Measurements from ENCODE around the gene LPP.

The LPP gene

DNA sequence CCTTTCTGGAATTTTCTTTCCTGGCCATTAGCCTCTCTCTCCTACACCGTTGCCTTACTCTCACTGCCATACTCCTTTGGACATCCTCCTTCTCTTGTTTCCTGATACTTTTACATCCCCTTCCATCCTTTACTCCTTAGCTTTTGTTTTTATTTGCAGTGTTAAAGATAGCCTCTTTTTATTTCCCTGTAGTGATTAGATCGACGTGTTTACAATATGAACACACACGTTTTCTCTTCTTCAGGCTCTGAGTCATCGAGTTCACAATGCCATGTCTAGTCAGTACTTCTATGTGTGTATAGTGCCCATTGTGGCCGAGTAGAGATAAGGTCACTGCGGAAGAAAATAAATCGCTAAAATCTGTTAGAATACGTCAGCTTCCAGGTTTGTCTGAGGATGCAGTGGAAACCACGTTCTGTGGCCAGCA, 208.5 kb downstream of the LPP start:
- H3K27me3 Mint-ChIP-seq: no peaks in the 10 kb centered on the region
- H3K4me3 Mint-ChIP-seq: no peak overlapping the region
- H3K4me1 Mint-ChIP-seq (ENCODE audit: low read depth): peaks cover 51% of the 10 kb centered on the region
- H3K36me3 Mint-ChIP-seq (ENCODE audit: low read depth): peaks cover 38% of the 10 kb centered on the region
- intact Hi-C loops (cut with micrococcal nuclease): no loop called here
- peak overlapping the region; percentile 1 for H3K27ac Mint-ChIP-seq
- no peaks in the 10 kb centered on the region for H3K9me3 Mint-ChIP-seq

DNA sequence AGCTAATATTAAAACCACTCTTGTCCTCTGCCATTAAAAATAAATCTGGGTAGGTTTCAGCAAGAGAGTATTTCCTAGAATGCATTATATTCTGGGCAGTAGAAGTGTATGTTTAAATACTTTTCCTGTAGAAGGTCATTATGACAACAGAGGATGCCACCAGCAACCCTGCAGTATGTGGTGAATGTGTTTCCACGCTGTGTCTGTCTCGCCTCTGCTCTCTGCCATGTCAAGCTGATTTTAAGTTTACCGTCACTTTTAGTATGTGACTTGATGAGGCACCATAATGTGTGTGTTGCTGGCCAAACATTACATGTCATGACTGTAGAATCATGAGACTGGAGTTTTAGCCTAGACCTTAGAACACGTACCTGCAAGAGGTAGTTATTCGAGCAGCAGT, 211.2 kb downstream of the LPP start:
- Mint-ChIP-seq H3K4me1 (ENCODE audit: low read depth) (peaks cover 30% of the 10 kb centered on the region), H3K27ac (no peak overlapping the region), H3K9me3 (no peaks in the 10 kb centered on the region), H3K36me3 (ENCODE audit: low read depth) (peaks cover 42% of the 10 kb centered on the region), H3K4me3 (no peak overlapping the region), H3K27me3 (no peaks in the 10 kb centered on the region)
- intact Hi-C loops (cut with micrococcal nuclease): no loop called here

DNA sequence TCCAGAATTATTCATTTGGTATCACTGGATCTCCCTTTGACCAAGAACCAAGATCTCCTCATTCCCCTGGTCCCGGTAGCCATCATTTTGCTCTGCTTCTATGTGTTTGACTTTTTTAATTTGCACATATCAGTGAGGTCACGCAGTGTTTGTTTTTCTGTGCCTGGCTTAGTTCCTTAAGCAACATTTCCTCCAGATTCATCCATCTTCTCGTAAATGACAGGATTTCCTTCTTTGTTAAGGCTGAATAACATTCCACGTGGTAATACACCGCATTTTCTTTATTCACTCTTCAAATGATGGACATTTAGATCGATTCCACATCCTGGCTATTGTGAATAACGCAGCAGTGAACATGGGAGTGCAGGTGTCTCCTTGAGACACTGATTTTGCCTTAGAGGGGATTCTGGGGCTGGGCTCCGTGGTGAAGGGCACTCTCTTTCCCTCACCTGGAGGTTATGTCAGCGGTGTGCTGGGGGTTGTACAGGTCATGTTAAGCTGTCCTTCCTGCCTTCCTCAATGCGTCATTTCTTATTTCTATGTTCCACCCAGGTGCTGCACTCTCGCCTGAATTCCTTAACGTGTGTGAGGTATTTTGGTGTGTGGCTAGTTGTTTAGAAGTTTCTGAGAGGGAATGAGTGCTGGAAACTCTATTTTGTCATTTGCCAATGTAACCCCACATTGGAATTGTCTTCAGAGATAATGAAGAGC, 212.2 kb downstream of the LPP start:
- H3K4me3 Mint-ChIP-seq: no peak overlapping the region
- intact Hi-C loops (cut with micrococcal nuclease): no loop called here
- peaks cover 44% of the 10 kb centered on the region for H3K36me3 Mint-ChIP-seq (ENCODE audit: low read depth)
- H3K27me3 Mint-ChIP-seq: no peaks in the 10 kb centered on the region
- H3K9me3 Mint-ChIP-seq: no peaks in the 10 kb centered on the region
- peaks cover 26% of the 10 kb centered on the region for H3K4me1 Mint-ChIP-seq (ENCODE audit: low read depth)
- no peak overlapping the region for H3K27ac Mint-ChIP-seq

DNA sequence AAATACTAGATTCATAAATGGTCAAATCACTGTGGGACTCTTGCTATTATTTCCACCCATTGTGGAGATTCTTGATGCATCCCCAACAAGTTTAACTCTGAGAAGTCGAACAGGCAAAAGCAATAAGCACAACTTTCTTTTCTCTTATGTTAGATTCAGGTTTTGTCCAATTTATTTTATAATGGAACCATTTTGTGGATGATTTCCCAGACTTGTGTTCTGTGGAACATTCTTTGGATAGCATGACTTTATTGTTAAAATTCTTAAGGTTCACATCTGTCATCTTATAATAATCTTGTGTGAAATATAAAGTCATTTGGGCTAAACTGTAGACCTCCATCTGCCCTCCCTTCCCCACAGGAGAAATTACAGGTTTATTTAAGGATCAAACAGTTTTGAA, 213.7 kb downstream of the LPP start:
- Mint-ChIP-seq H3K27ac (no peak overlapping the region), H3K4me3 (no peak overlapping the region), H3K4me1 (ENCODE audit: low read depth) (peaks cover 12% of the 10 kb centered on the region), H3K36me3 (ENCODE audit: low read depth) (peaks cover 32% of the 10 kb centered on the region), H3K27me3 (no peaks in the 10 kb centered on the region), H3K9me3 (no peaks in the 10 kb centered on the region)
- intact Hi-C loops (cut with micrococcal nuclease): no loop called here

DNA sequence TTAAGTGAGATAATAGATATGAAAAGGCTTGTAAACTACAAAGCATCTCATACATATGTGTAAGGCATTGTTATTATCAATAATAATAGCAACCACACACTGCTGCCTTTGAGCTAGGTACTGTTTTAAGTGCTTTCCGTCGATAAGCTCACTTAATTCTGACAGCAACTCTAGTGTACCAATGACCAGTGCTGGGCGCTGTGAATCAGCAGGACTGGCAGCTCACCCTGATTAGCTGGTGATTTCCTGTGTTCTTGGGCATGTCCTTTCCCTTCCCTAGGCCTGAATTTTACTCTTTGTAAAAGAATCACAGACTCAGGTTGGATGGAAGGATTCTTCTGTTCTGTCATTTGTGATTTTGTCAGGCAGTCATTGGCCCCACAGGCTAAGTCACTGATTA, 215.6 kb downstream of the LPP start:
- H3K36me3 Mint-ChIP-seq (ENCODE audit: low read depth): peaks cover 18% of the 10 kb centered on the region
- no peaks in the 10 kb centered on the region for H3K9me3 Mint-ChIP-seq
- H3K4me3 Mint-ChIP-seq: no peak overlapping the region
- H3K27me3 Mint-ChIP-seq: no peaks in the 10 kb centered on the region
- intact Hi-C loops (cut with micrococcal nuclease): no loop called here
- H3K27ac Mint-ChIP-seq: no peak overlapping the region
- peaks cover 12% of the 10 kb centered on the region for H3K4me1 Mint-ChIP-seq (ENCODE audit: low read depth)

DNA sequence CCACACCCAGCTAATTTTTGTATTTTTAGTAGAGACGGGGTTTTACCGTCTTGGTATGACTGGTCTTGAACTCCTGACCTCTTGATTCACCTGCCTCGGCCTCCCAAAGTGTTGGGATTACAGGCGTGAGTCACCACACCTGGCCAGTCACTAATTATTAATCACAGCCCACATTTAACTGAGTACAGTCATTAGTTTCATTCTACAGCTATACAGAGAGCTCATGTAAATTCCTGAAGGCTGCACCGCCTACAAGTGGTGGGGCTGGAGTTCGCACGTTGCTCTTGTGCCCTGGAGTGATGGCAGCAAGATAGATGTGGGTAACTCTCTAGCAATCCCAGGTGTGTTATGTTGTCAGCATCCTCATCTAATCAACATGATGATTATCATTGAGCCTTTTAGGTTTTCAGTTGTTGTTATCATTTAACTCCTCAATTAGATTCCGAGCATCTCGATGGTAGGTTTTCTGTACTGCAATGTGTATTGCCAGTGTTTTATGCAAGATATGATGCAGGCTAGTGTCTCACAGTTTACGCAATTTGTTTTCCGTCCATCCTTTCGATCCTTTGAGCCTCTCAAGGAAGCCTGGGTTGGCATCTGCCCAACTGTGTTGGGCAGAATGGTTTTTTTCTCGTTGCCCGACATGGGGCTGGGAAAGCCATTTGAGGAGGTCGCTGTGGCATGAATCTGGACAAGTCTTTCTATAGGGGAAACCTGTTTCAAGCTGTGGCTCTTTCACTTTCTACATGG, 216.3 kb downstream of the LPP start:
- intact Hi-C loops (cut with micrococcal nuclease): no loop called here
- Mint-ChIP-seq H3K36me3 (ENCODE audit: low read depth) (peaks cover 17% of the 10 kb centered on the region), H3K27ac (no peak overlapping the region), H3K4me3 (no peak overlapping the region), H3K4me1 (ENCODE audit: low read depth) (peaks cover 13% of the 10 kb centered on the region), H3K27me3 (no peaks in the 10 kb centered on the region), H3K9me3 (no peaks in the 10 kb centered on the region)

DNA sequence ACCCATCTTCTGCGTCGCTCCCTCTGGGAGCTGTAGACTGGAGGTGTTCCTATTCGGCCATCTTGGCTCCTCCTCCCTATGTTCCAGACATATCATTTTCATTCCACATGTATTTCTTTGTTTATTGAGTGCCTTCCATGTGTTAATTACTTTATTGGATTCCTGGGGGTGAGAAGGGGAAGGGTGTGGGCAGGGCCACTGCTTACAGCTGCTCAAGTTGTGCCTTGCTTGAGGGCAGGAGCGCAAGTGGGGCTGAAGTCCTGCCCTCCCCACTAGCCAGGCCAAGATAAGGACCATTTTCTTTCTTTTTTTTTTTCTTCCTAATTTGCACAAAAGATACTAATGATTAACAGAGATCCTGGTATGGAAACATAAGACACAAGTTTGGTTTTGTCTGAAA, 224.8 kb downstream of the LPP start:
- Mint-ChIP-seq H3K9me3 (peaks cover 17% of the 10 kb centered on the region), H3K27ac (no peak overlapping the region), H3K4me3 (no peak overlapping the region), H3K4me1 (ENCODE audit: low read depth) (peaks cover 41% of the 10 kb centered on the region), H3K27me3 (no peaks in the 10 kb centered on the region), H3K36me3 (ENCODE audit: low read depth) (peaks cover 22% of the 10 kb centered on the region)
- intact Hi-C loops (cut with micrococcal nuclease): no loop called here

DNA sequence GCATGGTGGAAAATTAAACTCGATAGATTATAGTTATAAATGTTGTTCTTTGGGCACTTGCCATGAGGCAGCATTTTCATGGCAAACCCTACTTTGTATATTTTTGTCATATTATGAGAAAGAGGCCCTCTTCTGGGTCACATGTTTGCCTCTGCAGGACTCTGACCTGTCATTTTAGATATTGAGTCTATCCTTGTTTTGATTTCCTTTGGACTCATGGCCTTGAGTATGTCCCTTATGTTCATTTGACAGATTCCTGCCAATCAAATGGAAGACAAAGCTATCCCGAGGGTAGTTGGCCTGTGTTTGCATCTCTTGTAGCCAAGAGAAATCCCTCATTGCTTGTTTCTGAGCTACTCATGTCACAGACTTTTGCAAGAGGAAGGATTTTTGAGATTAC, 226.3 kb downstream of the LPP start:
- no peak overlapping the region for H3K27ac Mint-ChIP-seq
- intact Hi-C loops (cut with micrococcal nuclease): no loop called here
- no peaks in the 10 kb centered on the region for H3K27me3 Mint-ChIP-seq
- H3K4me3 Mint-ChIP-seq: no peak overlapping the region
- H3K4me1 Mint-ChIP-seq (ENCODE audit: low read depth): peaks cover 54% of the 10 kb centered on the region
- H3K36me3 Mint-ChIP-seq (ENCODE audit: low read depth): peaks cover 28% of the 10 kb centered on the region
- peaks cover 17% of the 10 kb centered on the region for H3K9me3 Mint-ChIP-seq

DNA sequence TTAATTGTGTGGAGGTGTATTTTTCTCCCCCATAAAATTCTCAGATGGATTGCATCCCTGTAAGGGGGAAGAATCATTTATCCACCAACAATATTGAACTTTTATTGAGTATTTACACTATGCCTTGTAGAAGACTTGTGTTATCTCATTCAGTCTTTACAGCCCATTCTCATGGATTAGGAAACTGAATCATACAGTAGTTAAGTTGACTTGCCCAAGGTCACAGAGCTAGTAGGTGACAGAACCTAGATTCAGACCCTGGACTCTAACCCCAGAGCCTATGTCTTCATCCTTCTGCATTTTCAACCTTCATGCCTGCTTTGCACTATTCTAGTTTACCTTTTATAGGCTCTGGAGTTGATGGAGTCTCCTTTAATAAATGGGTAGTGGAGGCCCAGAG, 226.8 kb downstream of the LPP start:
- Mint-ChIP-seq H3K9me3 (peaks cover 17% of the 10 kb centered on the region), H3K27me3 (no peaks in the 10 kb centered on the region), H3K4me1 (ENCODE audit: low read depth) (peaks cover 54% of the 10 kb centered on the region), H3K36me3 (ENCODE audit: low read depth) (peaks cover 28% of the 10 kb centered on the region), H3K27ac (no peak overlapping the region), H3K4me3 (no peak overlapping the region)
- intact Hi-C loops (cut with micrococcal nuclease): no loop called here

DNA sequence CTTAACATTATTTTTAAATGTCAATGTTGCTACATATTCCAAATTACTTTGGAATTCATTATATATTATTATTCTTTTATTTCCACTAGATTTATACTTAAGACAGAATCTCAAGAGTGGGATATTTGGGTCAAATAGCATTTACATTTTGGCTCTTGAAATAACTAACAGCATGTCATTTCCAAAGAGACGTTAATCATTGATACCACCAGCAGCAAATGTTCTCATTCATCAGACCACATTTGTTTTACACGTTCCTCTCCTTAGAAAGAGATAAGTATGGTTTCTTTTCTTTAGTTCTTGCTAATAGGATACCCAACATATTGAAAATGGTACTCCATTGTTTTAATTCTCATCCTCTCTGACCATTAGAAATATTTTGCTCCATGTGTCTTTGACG, 229.8 kb downstream of the LPP start:
- H3K4me1 Mint-ChIP-seq (ENCODE audit: low read depth): peaks cover 55% of the 10 kb centered on the region
- H3K36me3 Mint-ChIP-seq (ENCODE audit: low read depth): peaks cover 7% of the 10 kb centered on the region
- H3K27me3 Mint-ChIP-seq: no peaks in the 10 kb centered on the region
- no peak overlapping the region for H3K4me3 Mint-ChIP-seq
- intact Hi-C loops (cut with micrococcal nuclease): no loop called here
- peak overlapping the region; percentile 80 for H3K27ac Mint-ChIP-seq
- no peaks in the 10 kb centered on the region for H3K9me3 Mint-ChIP-seq

DNA sequence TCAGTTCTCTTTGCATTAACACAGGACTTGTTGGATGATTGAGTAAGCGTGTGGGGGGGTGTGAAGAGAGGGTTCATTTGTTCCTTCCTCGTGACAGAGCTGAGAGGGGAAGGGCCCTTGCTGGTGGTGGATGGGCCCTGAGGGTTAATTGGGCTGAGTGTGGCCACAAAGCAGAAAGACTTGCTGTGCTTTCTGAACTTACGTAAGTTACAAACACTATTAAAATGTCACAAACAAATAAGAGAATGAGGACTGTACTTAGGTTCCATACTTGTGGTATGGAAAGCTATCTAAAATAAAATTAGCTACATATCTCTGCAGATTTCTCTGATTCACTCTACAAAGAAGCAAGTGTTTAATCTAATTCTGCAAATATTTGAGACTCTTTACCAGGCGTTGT, 231.3 kb downstream of the LPP start:
- intact Hi-C loops (cut with micrococcal nuclease): no loop called here
- no peak overlapping the region for H3K4me3 Mint-ChIP-seq

DNA sequence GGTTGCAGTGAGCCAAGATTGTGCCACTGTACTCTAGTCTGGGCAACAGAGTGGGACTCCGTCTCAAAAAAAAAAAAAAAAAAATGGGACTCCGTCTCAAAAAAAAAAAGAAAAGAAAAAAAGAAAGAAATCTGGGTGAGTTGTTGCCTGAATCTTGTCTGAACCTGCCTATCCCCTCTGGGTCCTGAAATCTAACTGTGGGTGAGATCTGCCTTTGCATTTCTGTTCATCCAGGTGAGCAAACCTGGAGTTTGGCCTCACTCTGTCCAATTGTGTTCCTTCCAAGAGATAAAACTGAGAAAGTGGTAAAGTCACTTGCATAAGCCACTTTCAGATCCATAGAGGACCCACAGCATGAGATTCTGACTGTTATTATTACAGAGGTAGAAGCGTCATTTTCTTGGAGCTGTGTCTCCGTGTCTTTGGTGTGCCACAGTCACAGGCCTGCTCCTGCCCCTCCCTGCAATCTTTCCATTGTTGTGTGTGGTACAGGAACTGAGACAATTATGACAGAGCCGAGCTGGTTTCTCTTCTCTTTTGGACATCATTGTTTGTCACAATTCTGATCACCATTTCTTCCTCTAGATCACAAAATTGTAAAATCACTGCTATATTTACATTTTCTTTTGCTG, 235.9 kb downstream of the LPP start:
- Mint-ChIP-seq H3K9me3 (no peaks in the 10 kb centered on the region), H3K4me1 (ENCODE audit: low read depth) (peaks cover 66% of the 10 kb centered on the region), H3K27ac (peak overlapping the region; percentile 96), H3K36me3 (ENCODE audit: low read depth) (peaks cover 6% of the 10 kb centered on the region), H3K27me3 (no peaks in the 10 kb centered on the region), H3K4me3 (peak overlapping the region; percentile 34)
- intact Hi-C loops (cut with micrococcal nuclease): loop anchor here (1.0 to 10.0 kb wide), 4 partner anchors 49 to 645 kb away; partner anchors contain the start of gene BCL6

More for the DNA sequence above, 231.3 kb downstream of the LPP start:
- peak overlapping the region; percentile 80 for H3K27ac Mint-ChIP-seq
- H3K36me3 Mint-ChIP-seq (ENCODE audit: low read depth): peaks cover 6% of the 10 kb centered on the region
- H3K9me3 Mint-ChIP-seq: no peaks in the 10 kb centered on the region
- no peaks in the 10 kb centered on the region for H3K27me3 Mint-ChIP-seq
- peaks cover 65% of the 10 kb centered on the region for H3K4me1 Mint-ChIP-seq (ENCODE audit: low read depth)

DNA sequence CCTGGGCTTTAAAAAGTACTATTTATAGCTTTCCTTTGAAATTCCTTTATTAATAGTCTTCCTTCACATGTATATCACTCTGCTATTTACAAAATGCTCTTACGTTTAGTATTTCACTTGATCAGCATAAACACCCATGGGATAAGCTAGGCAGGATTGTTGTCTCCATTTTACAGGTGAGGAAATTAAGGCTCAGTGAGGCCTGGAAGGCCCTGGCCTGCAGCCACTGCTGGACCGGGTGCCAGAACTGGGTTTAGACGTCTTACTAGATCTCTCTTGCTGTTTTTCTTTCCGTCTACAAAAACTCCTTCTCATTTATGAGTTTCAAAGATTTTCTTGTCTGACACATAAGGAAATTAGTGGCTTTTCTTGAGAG, 236.4 kb downstream of the LPP start:
- H3K36me3 Mint-ChIP-seq (ENCODE audit: low read depth): peaks cover 6% of the 10 kb centered on the region
- H3K9me3 Mint-ChIP-seq: no peaks in the 10 kb centered on the region
- H3K27ac Mint-ChIP-seq: peak overlapping the region; percentile 96
- H3K27me3 Mint-ChIP-seq: no peaks in the 10 kb centered on the region
- H3K4me3 Mint-ChIP-seq: peak overlapping the region; percentile 34
- intact Hi-C loops (cut with micrococcal nuclease): loop anchor here (1.0 to 10.0 kb wide), 4 partner anchors 48 to 645 kb away; partner anchors contain the start of gene BCL6
- peaks cover 61% of the 10 kb centered on the region for H3K4me1 Mint-ChIP-seq (ENCODE audit: low read depth)

DNA sequence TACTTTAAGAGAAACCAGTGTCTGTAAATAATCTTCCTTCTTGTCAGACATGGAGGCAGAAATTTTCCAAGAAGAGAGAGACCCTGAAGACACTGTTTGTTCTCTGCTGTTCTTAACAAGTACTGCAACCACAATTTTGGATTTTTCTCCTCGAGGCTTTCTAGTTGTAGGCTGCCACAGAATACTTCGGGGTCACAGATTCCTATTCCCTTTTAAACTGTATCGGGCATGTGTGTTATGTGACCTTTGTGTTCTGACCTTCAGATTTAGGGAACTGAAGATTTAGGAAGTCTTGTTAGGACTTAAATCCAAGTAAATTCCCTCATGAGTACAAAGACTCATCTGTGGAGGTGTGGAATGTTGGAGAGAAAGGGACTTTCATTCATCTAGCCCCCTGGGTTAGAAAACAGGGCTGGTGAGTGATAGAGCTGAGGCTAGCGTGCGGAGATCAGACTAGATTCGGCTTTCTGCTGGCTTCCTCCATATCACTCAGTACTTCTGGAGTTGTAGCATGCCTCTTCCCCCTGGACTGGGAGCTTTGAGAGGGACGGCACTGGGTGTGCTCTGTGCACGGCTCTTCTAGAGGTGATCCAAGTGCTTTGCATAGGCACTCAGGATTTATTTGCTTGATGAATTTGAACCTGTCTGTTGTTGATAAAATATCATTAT, 237.0 kb downstream of the LPP start:
- intact Hi-C loops (cut with micrococcal nuclease): loop anchor here (1.0 to 10.0 kb wide), 4 partner anchors 48 to 646 kb away; partner anchors contain the start of gene BCL6
- H3K27ac Mint-ChIP-seq: peak overlapping the region; percentile 96
- H3K9me3 Mint-ChIP-seq: no peaks in the 10 kb centered on the region
- peaks cover 6% of the 10 kb centered on the region for H3K36me3 Mint-ChIP-seq (ENCODE audit: low read depth)
- no peaks in the 10 kb centered on the region for H3K27me3 Mint-ChIP-seq
- H3K4me3 Mint-ChIP-seq: peak overlapping the region; percentile 34
- H3K4me1 Mint-ChIP-seq (ENCODE audit: low read depth): peaks cover 55% of the 10 kb centered on the region

All from dendritic cell treated with granulocyte-macrophage colony-stimulating factor and Interleukin-4, amounts not matched to agents 40 ng/mL and 50 ng/mL, for 4 days (primary cell).